ENCODE results near the gene MAP3K7.

DNA sequence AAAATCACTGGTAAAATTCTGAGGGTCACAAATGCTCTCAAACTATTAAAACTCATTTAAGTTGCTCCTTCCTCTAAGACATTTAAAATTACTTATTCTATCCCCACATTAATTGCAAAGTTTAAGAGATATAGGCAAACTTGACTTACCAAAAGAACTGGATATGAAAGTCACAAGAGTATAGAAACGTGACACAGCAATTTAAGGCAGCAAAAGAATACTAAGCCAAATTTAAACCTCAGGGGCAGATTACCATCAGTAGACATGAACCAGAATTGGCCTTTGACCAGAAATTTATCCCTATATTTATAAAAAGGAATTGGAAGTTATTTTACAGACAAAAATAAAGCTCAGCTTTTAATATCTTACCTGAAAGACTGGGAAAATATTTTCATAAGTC, 56.0 kb downstream of the MAP3K7 start:
- TF ChIP-seq SUZ12 (IDR thresholded peaks at IDR 0.05) (no peak), BHLHE40 (IDR thresholded peaks at IDR 0.05; ENCODE audit: borderline replicate concordance) (no peak), NFRKB (IDR thresholded peaks at IDR 0.05) (no peak), ZNF384 (IDR thresholded peaks at IDR 0.05) (no peak), ELF4 (IDR thresholded peaks at IDR 0.05) (no peak), FOXA1 (IDR thresholded peaks at IDR 0.05) (no peak), TARDBP (IDR thresholded peaks at IDR 0.05) (no peak)
- TF ChIP-seq, protein P1, sequence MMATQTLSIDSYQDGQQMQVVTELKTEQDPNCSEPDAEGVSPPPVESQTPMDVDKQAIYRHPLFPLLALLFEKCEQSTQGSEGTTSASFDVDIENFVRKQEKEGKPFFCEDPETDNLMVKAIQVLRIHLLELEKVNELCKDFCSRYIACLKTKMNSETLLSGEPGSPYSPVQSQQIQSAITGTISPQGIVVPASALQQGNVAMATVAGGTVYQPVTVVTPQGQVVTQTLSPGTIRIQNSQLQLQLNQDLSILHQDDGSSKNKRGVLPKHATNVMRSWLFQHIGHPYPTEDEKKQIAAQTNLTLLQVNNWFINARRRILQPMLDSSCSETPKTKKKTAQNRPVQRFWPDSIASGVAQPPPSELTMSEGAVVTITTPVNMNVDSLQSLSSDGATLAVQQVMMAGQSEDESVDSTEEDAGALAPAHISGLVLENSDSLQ (IDR thresholded peaks at IDR 0.05) = no peak

Measured in HEK293T (cell line).